Liver (tissue), 9 donors: ENCODE data around the gene DIS3. TPM values are rescaled to one million over a fixed set of nuclear protein-coding genes. Genes with fewer than 3 reads are reported as not detected.
"Not testable (repeated sequence)": the region's sequence is repeated elsewhere in the genome, so short reads cannot be mapped to it uniquely, and the experiment has no call there.

Source experiments
- DNase-seq: peaks from one replicate; pipeline ENCODE4 v3.0.0-alpha.2; 2017; ENCODE audit warnings: low spot score
- H3K27ac ChIP-seq, 2 donors: one replicate each; pipeline ENCODE4 v1.7.0; 2013; ENCODE audit warnings: inconsistent platforms in 2 of 2, low read length in 2 of 2, control low read depth in 1 of 2, low read depth in 1 of 2, mild to moderate bottlenecking in 1 of 2
- H3K27me3 ChIP-seq, 4 donors: one replicate each; pipeline versions ENCODE4 v1.6.1 to v1.7.0; 2013; ENCODE audit warnings: low read length in 3 of 4, inconsistent platforms in 1 of 4, mild to moderate bottlenecking in 1 of 4, moderate library complexity in 1 of 4; ENCODE audit not compliant: control insufficient read depth in 4 of 4, insufficient read depth in 4 of 4
- H3K36me3 ChIP-seq, 4 donors: one replicate each; pipeline versions ENCODE4 v1.6.1 to v1.7.0; 2013; ENCODE audit warnings: low read length in 3 of 4, mild to moderate bottlenecking in 3 of 4, low read depth in 1 of 4, moderate library complexity in 1 of 4; ENCODE audit not compliant: control insufficient read depth in 4 of 4, insufficient read depth in 3 of 4
- H3K4me1 ChIP-seq, 4 donors: one replicate each; pipeline versions ENCODE4 v1.6.1 to v1.7.0; 2013; ENCODE audit warnings: low read length in 3 of 4, mild to moderate bottlenecking in 3 of 4, moderate library complexity in 1 of 4; ENCODE audit not compliant: control insufficient read depth in 4 of 4, insufficient read depth in 4 of 4
- H3K4me3 ChIP-seq, 3 donors: one replicate each; pipeline versions ENCODE4 v1.6.1 to v1.7.0; 2013; ENCODE audit warnings: low read length in 3 of 3, control low read depth in 1 of 3, low read depth in 1 of 3, mild to moderate bottlenecking in 1 of 3
- H3K9ac ChIP-seq, 2 donors: one replicate each; pipeline ENCODE4 v1.7.0; 2013; ENCODE audit warnings: low read length in 2 of 2, mild to moderate bottlenecking in 2 of 2, moderate library complexity in 2 of 2, control low read depth in 1 of 2, low read depth in 1 of 2
- H3K9me3 ChIP-seq, 4 donors: one replicate each; pipeline versions ENCODE4 v1.6.1 to v1.7.0; 2013; ENCODE audit warnings: low read length in 3 of 4; ENCODE audit not compliant: control insufficient read depth in 4 of 4
- ATF3 ChIP-seq: IDR thresholded peaks from 2 replicates; pipeline ENCODE4 v1.6.1; 2016; ENCODE audit warnings: antibody characterized with exemption
- CTCF ChIP-seq: fragments of 150-350 bp; IDR thresholded peaks from 2 replicates; pipeline ENCODE4 v1.5.1; 2017; ENCODE audit warnings: improper control_type of control experiment, low read depth, low read length; ENCODE audit not compliant: missing input control
- HNF4G ChIP-seq: IDR thresholded peaks from 2 replicates; pipeline ENCODE4 v1.6.1; 2016; ENCODE audit warnings: antibody characterized with exemption
- JUND ChIP-seq, 2 donors: IDR thresholded peaks; 2 replicates each; pipeline ENCODE4 v1.6.1; 2016; ENCODE audit warnings: antibody characterized with exemption in 2 of 2
- MAX ChIP-seq: IDR thresholded peaks from 2 replicates; pipeline ENCODE4 v1.6.1; 2016; ENCODE audit warnings: antibody characterized with exemption
- RAD21 ChIP-seq, 2 donors: IDR thresholded peaks; 2 replicates each; pipeline ENCODE4 v1.6.1; 2016; ENCODE audit warnings: antibody characterized with exemption in 2 of 2, mild to moderate bottlenecking in 2 of 2
- REST ChIP-seq: IDR thresholded peaks from 2 replicates; pipeline ENCODE4 v1.6.1; 2016; ENCODE audit warnings: antibody characterized with exemption, mild to moderate bottlenecking
- RXRA ChIP-seq, 2 donors: IDR thresholded peaks; 2 replicates each; pipeline ENCODE4 v1.6.1; 2017 to 2018; ENCODE audit warnings: antibody characterized with exemption in 2 of 2, mild to moderate bottlenecking in 1 of 2
- SP1 ChIP-seq: IDR thresholded peaks from 2 replicates; pipeline ENCODE4 v1.6.1; 2018; ENCODE audit warnings: antibody characterized with exemption, mild to moderate bottlenecking
- TAF1 ChIP-seq: conservative IDR thresholded peaks from 2 replicates; pipeline ENCODE4 v1.6.1; 2016; ENCODE audit warnings: antibody characterized with exemption, mild to moderate bottlenecking
- ZBTB33 ChIP-seq: IDR thresholded peaks from 2 replicates; pipeline ENCODE4 v1.6.1; 2016; ENCODE audit warnings: antibody characterized with exemption
- WGBS: extraction: QIAGEN DNeasy Blood & Tissue Kit; methylation state at CpG from one replicate; pipeline ENCODE4 v1.1.7; 2013; 5-methylcytosine and 5-hydroxymethylcytosine counted together
- polyA plus RNA-seq, 2 donors: library from polyadenylated mRNA; stranded (reverse) in 1 of 2; unstranded in 1 of 2; fragments of 200-250 nt in 1 of 2; fragments of >200 nt in 1 of 2; fragmentation: Nextera tagmentation in 1 of 2; extraction: Ambion mirVana in 1 of 2; gene quantifications; one replicate each; pipeline versions ENCODE4 v1.2.1 to v1.2.3, GENCODE V29; 2013 to 2015
- total RNA-seq, 2 donors: library from RNA; depleted of rRNA; stranded (reverse); fragments of >200 nt; gene quantifications; one replicate each; pipeline ENCODE4 v1.2.3, GENCODE V29; 2014
- donor health status: healthy.
- donor health status: healthy.
- donor health status: healthy.
- donor health status: healthy.
- donor health status: healthy.

DIS3 gene
- total and polyA plus RNA-seq, 4 donors = 8.0 to 17.4 (median 11.5) TPM

- H3K27me3 ChIP-seq = no peaks in the 10 kb centered on the region
- H3K36me3 ChIP-seq = peaks cover 0 to 13% (median 2%) of the 10 kb centered on the region in 4 donors
- peaks cover 0 to 5% (median 2%) of the 10 kb centered on the region in 4 donors for H3K4me1 ChIP-seq
- H3K27ac ChIP-seq = no peak overlapping the region
- H3K4me3 ChIP-seq = no peak overlapping the region
- H3K9ac ChIP-seq = peak overlapping the region in 1 of 2 donors; percentile 32
- TF ChIP-seq REST (no peak), RAD21 (IDR thresholded peaks at IDR 0.05) (peak; percentile 32 to 39), CTCF (peak; percentile 34)
- DNase-seq = no peak
- WGBS = 14% methylated on average over 1 of the region's 1 CpG
- no peaks in the 10 kb centered on the region for H3K9me3 ChIP-seq
Observed at GRCh38 chr13:72808917-72809500, 27.3 kb upstream of the DIS3 start.

- not testable (repeated sequence) for DNase-seq, H3K4me1 ChIP-seq, H3K4me3 ChIP-seq, H3K9me3 ChIP-seq, H3K9ac ChIP-seq, H3K27ac ChIP-seq, H3K27me3 ChIP-seq
- 98% methylated on average over 1 of the region's 1 CpG for WGBS
- H3K36me3 ChIP-seq = peaks cover 0 to 13% (median 2%) of the 10 kb centered on the region in 4 donors
Observed at GRCh38 chr13:72806514-72806913, 24.8 kb upstream of the DIS3 start.

- no peak for DNase-seq
- no peaks in the 10 kb centered on the region for H3K27me3 ChIP-seq
- H3K36me3 ChIP-seq = peaks cover 0 to 14% (median 2%) of the 10 kb centered on the region in 4 donors
- H3K4me1 ChIP-seq = peaks cover 0 to 5% (median 2%) of the 10 kb centered on the region in 4 donors
- H3K9ac ChIP-seq = no peak overlapping the region
- H3K4me3 ChIP-seq = no peak overlapping the region
- 97% methylated on average over 1 of the region's 1 CpG for WGBS
- no peaks in the 10 kb centered on the region for H3K9me3 ChIP-seq
- no peak overlapping the region for H3K27ac ChIP-seq
- TF ChIP-seq CTCF (no peak), ZBTB33 (no peak), ATF3 (no peak), RAD21 (IDR thresholded peaks at IDR 0.05) (no peak), JUND (IDR thresholded peaks at IDR 0.05) (no peak), RXRA (IDR thresholded peaks at IDR 0.05) (no peak), HNF4G (no peak), MAX (no peak), SP1 (no peak), TAF1 (no peak)
Observed at GRCh38 chr13:72805676-72806346, 24.1 kb upstream of the DIS3 start.
